Measurements from ENCODE around the gene BDKRB1.

The BDKRB1 gene

GRCh38 chr14:96247031-96247430 lies 9.0 kb upstream of the BDKRB1 start:
- DNase-seq (ENCODE audit: low read depth) = no peak
- H3K4me3 ChIP-seq (ENCODE audit: low read depth, low read length) = no peak overlapping the region
- TF ChIP-seq, protein P1, sequence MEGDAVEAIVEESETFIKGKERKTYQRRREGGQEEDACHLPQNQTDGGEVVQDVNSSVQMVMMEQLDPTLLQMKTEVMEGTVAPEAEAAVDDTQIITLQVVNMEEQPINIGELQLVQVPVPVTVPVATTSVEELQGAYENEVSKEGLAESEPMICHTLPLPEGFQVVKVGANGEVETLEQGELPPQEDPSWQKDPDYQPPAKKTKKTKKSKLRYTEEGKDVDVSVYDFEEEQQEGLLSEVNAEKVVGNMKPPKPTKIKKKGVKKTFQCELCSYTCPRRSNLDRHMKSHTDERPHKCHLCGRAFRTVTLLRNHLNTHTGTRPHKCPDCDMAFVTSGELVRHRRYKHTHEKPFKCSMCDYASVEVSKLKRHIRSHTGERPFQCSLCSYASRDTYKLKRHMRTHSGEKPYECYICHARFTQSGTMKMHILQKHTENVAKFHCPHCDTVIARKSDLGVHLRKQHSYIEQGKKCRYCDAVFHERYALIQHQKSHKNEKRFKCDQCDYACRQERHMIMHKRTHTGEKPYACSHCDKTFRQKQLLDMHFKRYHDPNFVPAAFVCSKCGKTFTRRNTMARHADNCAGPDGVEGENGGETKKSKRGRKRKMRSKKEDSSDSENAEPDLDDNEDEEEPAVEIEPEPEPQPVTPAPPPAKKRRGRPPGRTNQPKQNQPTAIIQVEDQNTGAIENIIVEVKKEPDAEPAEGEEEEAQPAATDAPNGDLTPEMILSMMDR (conservative IDR thresholded peaks at IDR 0.05; ENCODE audit: low read depth, low read length) = no peak

DNA sequence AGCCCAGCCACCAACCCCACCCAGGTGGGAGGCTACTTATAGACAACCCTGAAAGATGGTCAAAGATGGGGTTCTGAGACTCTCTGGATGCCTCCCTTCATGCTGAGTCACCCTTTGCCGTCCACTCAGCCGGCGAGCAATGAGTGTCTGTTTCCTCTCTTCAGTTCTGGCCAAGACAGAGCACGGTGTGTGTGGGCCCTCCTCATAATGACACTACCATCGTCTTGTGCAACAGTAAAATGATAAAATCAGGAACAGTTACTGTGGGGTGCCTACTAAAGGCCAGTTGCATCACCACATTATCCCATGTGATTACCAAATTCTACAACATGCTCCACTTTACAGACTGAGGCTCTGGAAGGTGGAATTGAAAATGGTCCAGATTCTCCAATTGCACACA lies 7.0 kb upstream of the BDKRB1 start:
- TF ChIP-seq, protein P1 (conservative IDR thresholded peaks at IDR 0.05; ENCODE audit: low read depth, low read length) = no peak
- DNase-seq (ENCODE audit: low read depth) = peak; percentile 90
- H3K4me3 ChIP-seq (ENCODE audit: low read depth, low read length) = no peak overlapping the region

DNA sequence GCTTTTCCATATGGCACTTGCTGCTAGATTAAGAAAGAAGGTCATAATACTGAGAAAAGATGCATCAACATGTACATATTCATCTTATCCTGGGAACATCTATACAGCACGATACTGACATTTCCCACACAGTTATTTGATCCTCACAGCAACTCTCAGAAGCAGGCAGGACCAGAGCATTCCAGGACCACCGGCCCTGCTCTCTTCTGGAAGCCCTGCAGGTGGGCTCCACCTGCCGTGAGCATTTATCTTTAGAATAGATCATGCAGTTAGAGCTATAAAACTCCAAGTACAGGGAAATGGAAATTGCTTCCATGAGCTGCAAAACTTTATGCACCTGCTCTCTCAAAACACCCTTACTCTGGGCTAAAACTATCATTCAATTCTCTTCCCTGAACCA lies 5.5 kb upstream of the BDKRB1 start:
- no peak for DNase-seq (ENCODE audit: low read depth)
- H3K4me3 ChIP-seq (ENCODE audit: low read depth, low read length) = no peak overlapping the region
- TF ChIP-seq, protein P1 (conservative IDR thresholded peaks at IDR 0.05; ENCODE audit: low read depth, low read length) = no peak

GRCh38 chr14:96251656-96252155 lies 4.3 kb upstream of the BDKRB1 start:
- H3K4me3 ChIP-seq (ENCODE audit: low read depth, low read length) = no peak overlapping the region
- TF ChIP-seq, protein P1 (conservative IDR thresholded peaks at IDR 0.05; ENCODE audit: low read depth, low read length) = no peak
- DNase-seq (ENCODE audit: low read depth) = no peak

DNA sequence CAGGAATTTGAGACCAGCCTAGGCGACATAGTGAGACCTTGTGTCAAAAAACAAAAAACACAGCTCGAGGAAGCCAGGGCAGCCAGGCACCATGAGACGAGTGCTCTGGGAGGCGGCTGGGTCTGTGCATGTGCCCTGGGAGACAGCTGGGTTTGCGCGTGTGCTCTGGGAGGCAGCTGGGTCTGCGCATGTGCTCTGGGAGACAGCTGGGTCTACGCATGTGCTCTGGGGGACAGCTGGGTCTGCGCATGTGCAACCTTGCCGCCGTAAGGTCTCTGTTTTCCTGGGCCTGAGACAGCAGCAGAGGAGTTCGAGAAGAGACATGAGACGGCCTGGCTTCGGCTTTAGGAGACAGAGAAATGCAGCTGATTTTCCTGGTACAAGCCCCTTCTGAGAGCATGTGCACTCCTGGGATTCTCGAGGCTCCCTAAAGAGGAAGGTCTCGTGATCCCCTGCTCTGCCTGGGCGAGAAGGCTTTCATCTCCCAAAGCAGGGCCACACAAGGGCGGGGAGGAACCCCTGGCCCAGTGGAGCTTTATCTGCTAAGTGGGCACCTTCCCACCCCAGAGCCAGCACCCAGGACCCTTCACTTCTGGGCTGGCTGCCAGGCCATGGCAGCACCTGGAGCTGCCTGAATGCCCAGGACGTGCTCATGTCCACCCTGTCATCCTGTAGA lies 3.5 kb upstream of the BDKRB1 start:
- no peak for DNase-seq (ENCODE audit: low read depth)
- TF ChIP-seq, protein P1 (conservative IDR thresholded peaks at IDR 0.05; ENCODE audit: low read depth, low read length) = no peak
- no peak overlapping the region for H3K4me3 ChIP-seq (ENCODE audit: low read depth, low read length)

DNA sequence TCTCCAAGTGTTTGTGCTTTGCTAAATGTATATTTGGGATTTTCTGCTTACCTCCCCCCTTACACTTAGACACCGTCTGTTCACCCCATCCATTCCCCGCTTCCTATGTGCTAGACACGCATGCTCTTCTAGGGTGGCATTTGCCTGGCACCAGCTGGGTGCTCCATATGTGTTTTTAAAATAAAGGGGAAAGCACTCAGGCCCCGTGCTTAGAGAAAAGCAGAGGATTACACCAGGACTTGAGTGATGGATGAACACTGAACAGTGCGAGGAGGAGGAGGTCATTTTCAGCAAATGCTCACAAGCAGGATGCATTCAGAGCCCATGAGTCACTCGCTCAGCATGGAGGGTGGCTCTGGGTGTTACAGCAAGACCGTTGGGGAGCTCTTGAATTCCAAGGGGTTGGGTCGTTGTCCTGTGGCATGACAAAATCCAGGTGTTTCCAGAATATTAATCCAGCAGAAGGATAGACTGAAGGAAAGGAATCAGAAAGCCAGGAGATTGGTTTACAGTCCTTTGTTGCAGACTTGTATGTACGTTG lies 2.9 kb upstream of the BDKRB1 start:
- peak; percentile 98 for DNase-seq (ENCODE audit: low read depth)
- H3K4me3 ChIP-seq (ENCODE audit: low read depth, low read length) = no peak overlapping the region
- TF ChIP-seq, protein P1 (conservative IDR thresholded peaks at IDR 0.05; ENCODE audit: low read depth, low read length) = no peak

DNA sequence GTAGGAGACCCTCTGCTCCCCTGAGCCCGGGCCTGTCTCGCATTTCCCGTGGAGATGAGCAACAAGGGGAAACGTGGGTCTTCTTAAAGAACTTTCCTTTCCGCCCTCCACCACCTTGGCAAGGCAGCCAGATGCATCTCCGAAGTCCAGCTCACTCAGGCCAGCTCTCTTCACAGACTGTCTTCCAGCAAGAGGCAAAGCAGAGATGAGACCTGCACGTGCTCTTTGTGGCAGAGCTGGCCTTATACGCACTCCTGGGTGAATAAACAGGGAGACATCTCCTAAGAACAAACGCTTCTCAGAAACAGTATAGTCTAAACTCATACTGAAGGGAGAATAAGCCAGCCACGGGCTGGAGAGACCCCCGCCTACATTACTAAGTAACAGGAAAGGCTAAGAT lies 1.3 kb upstream of the BDKRB1 start:
- TF ChIP-seq, protein P1 (conservative IDR thresholded peaks at IDR 0.05; ENCODE audit: low read depth, low read length) = no peak
- DNase-seq (ENCODE audit: low read depth) = no peak
- H3K4me3 ChIP-seq (ENCODE audit: low read depth, low read length) = no peak overlapping the region

Measured in choroid plexus epithelial cell (primary cell).